Fibroblast of lung (primary cell): ENCODE data around the gene MKLN1. TPM values are rescaled to one million over a fixed set of nuclear protein-coding genes. Genes with fewer than 3 reads are reported as not detected.

ENCODE experiments used
- DNase-seq, 2 donors: peaks; one replicate each; pipeline versions ENCODE4 v3.0.0 to v3.0.0-alpha.2; 2010; ENCODE audit warnings: low read depth in 2 of 2
- H2AFZ ChIP-seq: 2 replicates; pipeline ENCODE4 v1.5.1; 2012; ENCODE audit warnings: low read length, control low read depth, inconsistent platforms
- H3K27ac ChIP-seq: 2 replicates; pipeline ENCODE4 v1.5.1; 2011; ENCODE audit warnings: low read length, control low read depth; ENCODE audit not compliant: insufficient read depth
- H3K27me3 ChIP-seq: 2 replicates; pipeline ENCODE4 v1.5.1; 2011; ENCODE audit warnings: mild to moderate bottlenecking, low read length; ENCODE audit not compliant: control insufficient read depth, insufficient read depth
- H3K36me3 ChIP-seq: 2 replicates; pipeline ENCODE4 v1.5.1; 2011; ENCODE audit warnings: low read length; ENCODE audit not compliant: control insufficient read depth, insufficient read depth
- H3K4me1 ChIP-seq: 2 replicates; pipeline ENCODE4 v1.5.1; 2011; ENCODE audit warnings: low read length; ENCODE audit not compliant: control insufficient read depth, insufficient read depth; ENCODE audit errors: extremely low read depth
- H3K4me2 ChIP-seq: 2 replicates; pipeline ENCODE4 v1.5.1; 2011; ENCODE audit warnings: low read length, control low read depth; ENCODE audit not compliant: insufficient read depth; ENCODE audit errors: extremely low read depth
- H3K4me3 ChIP-seq, 4 experiments: fragments of 200-600 bp in 1 of 4; sonication (generic) in 1 of 4; replicated peaks in 1 of 4; 2 replicates each; pipeline ENCODE4 v1.5.1; 2011 to 2016; ENCODE audit warnings: low read length in 4 of 4, low read depth in 3 of 4, mild to moderate bottlenecking in 3 of 4, control low read depth in 2 of 4, inconsistent platforms in 1 of 4, mixed read lengths in 1 of 4; ENCODE audit not compliant: insufficient read depth in 1 of 4; ENCODE audit errors: control extremely low read depth in 1 of 4
- H3K79me2 ChIP-seq: 2 replicates; pipeline ENCODE4 v1.5.1; 2012; ENCODE audit warnings: mild to moderate bottlenecking, low read length, inconsistent platforms; ENCODE audit not compliant: control insufficient read depth, insufficient read depth
- H3K9ac ChIP-seq: 2 replicates; pipeline ENCODE4 v1.5.1; 2011; ENCODE audit warnings: mild to moderate bottlenecking, low read length, control low read depth; ENCODE audit not compliant: insufficient read depth
- H3K9me3 ChIP-seq: 2 replicates; pipeline ENCODE4 v1.5.1; 2012; ENCODE audit warnings: low read depth, low read length; ENCODE audit not compliant: control insufficient read depth, insufficient read depth
- H4K20me1 ChIP-seq: 2 replicates; pipeline ENCODE4 v1.5.1; 2011; ENCODE audit warnings: low read length; ENCODE audit not compliant: control insufficient read depth, insufficient read depth; ENCODE audit errors: extremely low read depth
- EZH2 ChIP-seq: IDR thresholded peaks from 2 replicates; pipeline ENCODE4 v1.5.1; 2012; ENCODE audit warnings: low read length, control low read depth, mild to moderate bottlenecking; ENCODE audit errors: missing control alignments
- polyA plus RNA-seq, 2 donors: library from polyadenylated mRNA; depleted of rRNA in 1 of 2; stranded (reverse) in 1 of 2; unstranded in 1 of 2; fragments of >200 nt; gene quantifications; 2 replicates each; pipeline ENCODE4 v1.2.1, GENCODE V29; 2011 to 2012; ENCODE audit warnings: missing spikeins in 1 of 2
- total RNA-seq: library from RNA; depleted of rRNA; stranded (reverse); fragments of >200 nt; gene quantifications from 2 replicates; pipeline ENCODE4 v1.2.1, GENCODE V29; 2014
- TF ChIP-seq, protein P1 (sequence below), 2 donors: IDR thresholded peaks in 1 of 2; conservative IDR thresholded peaks in 1 of 2; 1 replicate in 1 of 2; 2 replicates in 1 of 2; pipeline ENCODE4 v1.5.1; 2011 to 2012; ENCODE audit warnings: low read length in 2 of 2, control low read depth in 1 of 2, inconsistent platforms in 1 of 2, low read depth in 1 of 2, mild to moderate bottlenecking in 1 of 2

The MKLN1 gene
- total and polyA plus RNA-seq, 2 donors (not counting 1 experiment from before 2014, with no cell fraction given) = 33.9 to 46.4 TPM

DNA sequence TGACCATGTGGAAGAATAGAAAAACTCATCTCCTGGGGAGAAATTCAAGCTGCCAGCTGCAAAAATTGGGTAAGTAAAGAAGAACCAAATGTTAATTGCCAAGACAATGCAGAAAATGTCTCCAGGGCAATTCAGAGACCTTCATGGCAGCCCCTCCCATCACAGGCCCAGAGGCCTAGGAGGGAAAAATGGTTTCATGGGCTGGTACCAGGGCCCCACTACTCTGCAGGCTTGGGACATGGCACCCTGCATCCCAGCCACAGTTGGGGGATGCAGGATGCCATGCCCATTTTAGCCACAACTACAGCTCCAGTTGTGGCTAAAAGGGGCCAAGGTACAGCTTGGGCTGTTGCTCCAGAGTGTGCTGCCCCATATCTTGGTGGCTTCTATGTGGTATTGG lies 20.9 kb upstream of the MKLN1 start:
- H3K36me3 ChIP-seq = no peaks in the 10 kb centered on the region
- H2AFZ ChIP-seq = no peak overlapping the region
- TF ChIP-seq, protein P1, sequence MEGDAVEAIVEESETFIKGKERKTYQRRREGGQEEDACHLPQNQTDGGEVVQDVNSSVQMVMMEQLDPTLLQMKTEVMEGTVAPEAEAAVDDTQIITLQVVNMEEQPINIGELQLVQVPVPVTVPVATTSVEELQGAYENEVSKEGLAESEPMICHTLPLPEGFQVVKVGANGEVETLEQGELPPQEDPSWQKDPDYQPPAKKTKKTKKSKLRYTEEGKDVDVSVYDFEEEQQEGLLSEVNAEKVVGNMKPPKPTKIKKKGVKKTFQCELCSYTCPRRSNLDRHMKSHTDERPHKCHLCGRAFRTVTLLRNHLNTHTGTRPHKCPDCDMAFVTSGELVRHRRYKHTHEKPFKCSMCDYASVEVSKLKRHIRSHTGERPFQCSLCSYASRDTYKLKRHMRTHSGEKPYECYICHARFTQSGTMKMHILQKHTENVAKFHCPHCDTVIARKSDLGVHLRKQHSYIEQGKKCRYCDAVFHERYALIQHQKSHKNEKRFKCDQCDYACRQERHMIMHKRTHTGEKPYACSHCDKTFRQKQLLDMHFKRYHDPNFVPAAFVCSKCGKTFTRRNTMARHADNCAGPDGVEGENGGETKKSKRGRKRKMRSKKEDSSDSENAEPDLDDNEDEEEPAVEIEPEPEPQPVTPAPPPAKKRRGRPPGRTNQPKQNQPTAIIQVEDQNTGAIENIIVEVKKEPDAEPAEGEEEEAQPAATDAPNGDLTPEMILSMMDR (conservative IDR thresholded peaks at IDR 0.05 in 1 of 2, IDR thresholded peaks at IDR 0.05 in 1 of 2; ENCODE audit: low read depth in 1 of 2, low read length in 2 of 2) = no peak
- TF ChIP-seq EZH2 = no peak
- H3K9ac ChIP-seq = no peak overlapping the region
- H3K4me1 ChIP-seq = no peaks in the 10 kb centered on the region
- no peaks in the 10 kb centered on the region for H3K27me3 ChIP-seq
- no peaks in the 10 kb centered on the region for H4K20me1 ChIP-seq
- no peaks in the 10 kb centered on the region for H3K79me2 ChIP-seq
- DNase-seq = no peak
- H3K27ac ChIP-seq = no peak overlapping the region
- H3K4me3 ChIP-seq = no peak overlapping the region
- H3K9me3 ChIP-seq = no peaks in the 10 kb centered on the region
- no peak overlapping the region for H3K4me2 ChIP-seq

DNA sequence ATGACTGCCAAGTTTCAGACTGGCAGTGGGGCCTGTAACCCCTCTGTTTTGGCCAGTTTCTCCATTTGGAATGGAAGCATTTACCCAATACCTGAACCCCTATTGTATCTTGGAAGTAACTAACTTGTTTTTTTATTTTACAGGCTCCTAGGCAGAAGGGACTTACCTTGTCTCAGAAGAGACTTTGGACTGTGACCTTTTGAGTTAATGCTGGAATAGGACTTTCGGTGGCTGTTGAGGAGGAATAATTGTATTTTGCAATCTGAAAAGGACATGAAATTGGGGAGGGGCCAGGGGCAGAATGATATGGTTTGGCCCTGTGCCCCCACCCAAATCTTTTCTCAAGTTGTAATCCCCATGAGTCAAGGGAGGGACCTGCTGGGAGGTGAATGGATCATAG lies 20.0 kb upstream of the MKLN1 start:
- no peak overlapping the region for H3K9ac ChIP-seq
- no peaks in the 10 kb centered on the region for H3K36me3 ChIP-seq
- no peak overlapping the region for H3K4me2 ChIP-seq
- no peak overlapping the region for H2AFZ ChIP-seq
- no peaks in the 10 kb centered on the region for H4K20me1 ChIP-seq
- no peak overlapping the region for H3K4me3 ChIP-seq
- no peaks in the 10 kb centered on the region for H3K4me1 ChIP-seq
- DNase-seq = no peak
- no peaks in the 10 kb centered on the region for H3K79me2 ChIP-seq
- no peak overlapping the region for H3K27ac ChIP-seq
- no peaks in the 10 kb centered on the region for H3K27me3 ChIP-seq
- no peak for TF ChIP-seq EZH2
- TF ChIP-seq, protein P1 (conservative IDR thresholded peaks at IDR 0.05 in 1 of 2, IDR thresholded peaks at IDR 0.05 in 1 of 2; ENCODE audit: low read depth in 1 of 2, low read length in 2 of 2) = no peak
- H3K9me3 ChIP-seq = no peaks in the 10 kb centered on the region

DNA sequence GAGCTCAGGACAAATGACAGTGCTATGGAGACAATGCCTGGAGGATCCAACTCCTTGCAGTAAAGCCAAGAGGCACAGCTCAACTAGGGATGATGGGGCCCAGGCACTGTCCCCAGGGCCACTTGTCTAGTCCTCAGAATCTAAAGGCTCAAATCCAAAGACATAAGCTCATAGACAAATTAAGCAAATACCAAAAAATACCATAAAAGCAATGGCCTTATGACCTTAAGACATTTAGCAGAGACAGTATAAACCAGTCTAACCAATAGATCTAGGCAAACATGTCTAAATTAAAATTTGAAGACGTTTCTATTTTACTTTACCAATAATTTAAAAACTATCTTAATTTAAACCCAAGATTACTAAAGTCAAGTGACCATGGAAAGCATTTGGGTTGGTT lies 14.8 kb upstream of the MKLN1 start:
- Histone ChIP-seq H3K4me2 (no peak overlapping the region), H3K9ac (no peak overlapping the region), H3K27me3 (no peaks in the 10 kb centered on the region), H3K79me2 (no peaks in the 10 kb centered on the region), H3K4me3 (no peak overlapping the region), H3K9me3 (no peaks in the 10 kb centered on the region), H2AFZ (no peak overlapping the region), H4K20me1 (no peaks in the 10 kb centered on the region), H3K27ac (no peak overlapping the region), H3K4me1 (no peaks in the 10 kb centered on the region), H3K36me3 (no peaks in the 10 kb centered on the region)
- TF ChIP-seq, protein P1 (conservative IDR thresholded peaks at IDR 0.05 in 1 of 2, IDR thresholded peaks at IDR 0.05 in 1 of 2; ENCODE audit: low read depth in 1 of 2, low read length in 2 of 2) = no peak
- no peak for TF ChIP-seq EZH2
- DNase-seq = no peak
